H1 (cell line): ENCODE results near the gene SLC35D2. TPM values are rescaled to one million over a fixed set of nuclear protein-coding genes. Genes with fewer than 3 reads are reported as not detected.

Experiments
- CTCF ChIA-PET: fragments of 300-600 bp; sonication (Branson Sonifier 250); formaldehyde crosslinking; loops from one replicate; lab custom pipeline; 2021; ENCODE audit not compliant: partially characterized antibody; lab: Charles Lee
- POLR2A ChIA-PET: fragments of 300-600 bp; sonication (Branson Sonifier 250); formaldehyde crosslinking; loops from one replicate; lab custom pipeline; 2021; ENCODE audit warnings: inconsistent platforms; ENCODE audit not compliant: partially characterized antibody; lab: Charles Lee
- DNase-seq, 2 experiments: peaks; one replicate each; pipeline versions ENCODE4 v3.0.0 to v3.0.0-alpha.2; 2010 to 2022; ENCODE audit warnings: low spot score in 2 of 2, low read depth in 1 of 2, mixed read lengths in 1 of 2
- FAIRE-seq: peaks from 2 replicates; lab custom pipeline; 2011; peaks lifted over from hg19 to GRCh38; lab: Jason Lieb, UNC
- H2AFZ ChIP-seq: 2 replicates; pipeline ENCODE4 v1.8.1; 2012; ENCODE audit warnings: low read length, inconsistent platforms
- H2AK5ac ChIP-seq: 2 replicates; pipeline ENCODE4 v1.6.1; 2013; ENCODE audit warnings: low read depth, low read length
- H2BK120ac ChIP-seq: replicated peaks from 2 replicates; pipeline ENCODE3; 2013; ENCODE audit warnings: low read depth, low read length, inconsistent platforms
- H2BK12ac ChIP-seq: 2 replicates; pipeline ENCODE4 v1.6.1; 2013; ENCODE audit warnings: low read depth, low read length
- H2BK15ac ChIP-seq: 2 replicates; pipeline ENCODE4 v1.6.1; 2013; ENCODE audit warnings: low read length
- H2BK20ac ChIP-seq: 2 replicates; pipeline ENCODE4 v1.6.1; 2013; ENCODE audit warnings: low read length
- H2BK5ac ChIP-seq: 2 replicates; pipeline ENCODE4 v1.6.1; 2013; ENCODE audit warnings: low read depth, low read length
- H3K14ac ChIP-seq: 2 replicates; pipeline ENCODE4 v1.6.1; 2013; ENCODE audit warnings: inconsistent platforms; ENCODE audit not compliant: insufficient read length
- H3K18ac ChIP-seq: 2 replicates; pipeline ENCODE4 v1.6.1; 2013; ENCODE audit warnings: low read length; ENCODE audit errors: extremely low read depth
- H3K23ac ChIP-seq: 2 replicates; pipeline ENCODE4 v1.6.1; 2013; ENCODE audit warnings: inconsistent platforms; ENCODE audit not compliant: insufficient read length
- H3K23me2 ChIP-seq: 2 replicates; pipeline ENCODE4 v1.6.1; 2013; ENCODE audit warnings: low read depth, low read length
- H3K27ac ChIP-seq: 2 replicates; pipeline ENCODE4 v1.6.1; 2011; ENCODE audit warnings: low read depth, low read length, inconsistent platforms
- H3K27me3 ChIP-seq, 4 experiments: replicated peaks in 1 of 4; 1 replicate in 1 of 4; 2 replicates in 3 of 4; pipeline versions ENCODE4 v1.6.1 to v1.8.1; 2011 to 2013; ENCODE audit warnings: low read length in 3 of 4, mild to moderate bottlenecking in 3 of 4, inconsistent platforms in 2 of 4, mixed read lengths in 2 of 4, moderate library complexity in 1 of 4; ENCODE audit not compliant: control insufficient read depth in 3 of 4, insufficient read depth in 3 of 4; ENCODE audit errors: extremely low read depth in 1 of 4
- H3K36me3 ChIP-seq, 4 experiments: 2 replicates each; pipeline versions ENCODE4 v1.6.1 to v1.8.1; 2011 to 2013; ENCODE audit warnings: mild to moderate bottlenecking in 4 of 4, low read length in 3 of 4, moderate library complexity in 2 of 4, control low read depth in 1 of 4, inconsistent platforms in 1 of 4; ENCODE audit not compliant: insufficient read depth in 4 of 4, control insufficient read depth in 2 of 4
- H3K4ac ChIP-seq: replicated peaks from 2 replicates; pipeline ENCODE3; 2013; ENCODE audit warnings: low read length, low read depth, mixed read lengths, inconsistent platforms; ENCODE audit not compliant: insufficient read length
- H3K4me1 ChIP-seq, 4 experiments: replicated peaks in 1 of 4; 1 replicate in 1 of 4; 2 replicates in 3 of 4; pipeline versions ENCODE4 v1.6.1 to v1.8.1; 2011 to 2013; ENCODE audit warnings: low read length in 3 of 4, inconsistent platforms in 2 of 4, mixed read lengths in 1 of 4; ENCODE audit not compliant: insufficient read depth in 4 of 4, control insufficient read depth in 3 of 4
- H3K4me2 ChIP-seq, 2 experiments: 2 replicates each; pipeline versions ENCODE4 v1.6.1 to v1.8.1; 2011 to 2013; ENCODE audit warnings: low read depth in 2 of 2, low read length in 2 of 2, control low read depth in 1 of 2, inconsistent platforms in 1 of 2, mild to moderate bottlenecking in 1 of 2; ENCODE audit not compliant: insufficient read depth in 1 of 2
- H3K4me3 ChIP-seq, 4 experiments: fragments of 200-600, 300-600 bp in 1 of 4; sonication (generic), shearing (Covaris generic), sonication (Bioruptor Twin) in 1 of 4; 2 replicates each; pipeline versions ENCODE4 v1.5.1 to v1.8.1; 2011 to 2016; ENCODE audit warnings: low read length in 4 of 4, low read depth in 3 of 4, control low read depth in 2 of 4, inconsistent platforms in 2 of 4, mild to moderate bottlenecking in 2 of 4, mixed read lengths in 1 of 4, moderate library complexity in 1 of 4; ENCODE audit not compliant: insufficient read depth in 2 of 4; ENCODE audit errors: extremely low read depth in 1 of 4
- H3K56ac ChIP-seq: replicated peaks from 2 replicates; pipeline ENCODE3; 2013; ENCODE audit warnings: low read depth, mild to moderate bottlenecking, mixed read lengths, low read length, inconsistent platforms; ENCODE audit not compliant: insufficient read length
- H3K79me1 ChIP-seq: 2 replicates; pipeline ENCODE4 v1.6.1; 2013; ENCODE audit warnings: low read depth, low read length, control low read depth
- H3K79me2 ChIP-seq, 2 experiments: 2 replicates each; pipeline versions ENCODE4 v1.6.1 to v1.8.1; 2012 to 2013; ENCODE audit warnings: low read length in 2 of 2, mild to moderate bottlenecking in 2 of 2, inconsistent platforms in 1 of 2; ENCODE audit not compliant: insufficient read depth in 2 of 2, control insufficient read depth in 1 of 2
- H3K9ac ChIP-seq, 4 experiments: replicated peaks in 1 of 4; 1 replicate in 1 of 4; 2 replicates in 3 of 4; pipeline versions ENCODE4 v1.6.1 to v1.8.1; 2011 to 2013; ENCODE audit warnings: low read depth in 3 of 4, low read length in 3 of 4, control low read depth in 2 of 4, mild to moderate bottlenecking in 2 of 4, moderate library complexity in 2 of 4, inconsistent platforms in 1 of 4; ENCODE audit errors: extremely low read depth in 1 of 4
- H3K9me3 ChIP-seq, 2 experiments: 2 replicates each; pipeline versions ENCODE4 v1.6.1 to v1.8.1; 2012 to 2013; ENCODE audit warnings: mild to moderate bottlenecking in 2 of 2, moderate library complexity in 2 of 2, control low read depth in 1 of 2, inconsistent platforms in 1 of 2, low read depth in 1 of 2, low read length in 1 of 2, mixed read lengths in 1 of 2; ENCODE audit not compliant: insufficient read depth in 2 of 2
- H4K20me1 ChIP-seq, 2 experiments: replicated peaks in 1 of 2; 2 replicates each; pipeline versions ENCODE3 to v1.8.1; 2011 to 2013; ENCODE audit warnings: inconsistent platforms in 2 of 2, low read length in 2 of 2, mild to moderate bottlenecking in 1 of 2; ENCODE audit not compliant: insufficient read depth in 2 of 2, control insufficient read depth in 1 of 2
- H4K5ac ChIP-seq: 2 replicates; pipeline ENCODE4 v1.6.1; 2013; ENCODE audit warnings: low read length, low read depth, mixed read lengths, inconsistent platforms; ENCODE audit not compliant: insufficient read length
- H4K8ac ChIP-seq: 2 replicates; pipeline ENCODE4 v1.8.0; 2013; ENCODE audit warnings: mild to moderate bottlenecking, moderate library complexity, low read length, inconsistent platforms; ENCODE audit not compliant: insufficient read depth; ENCODE audit errors: extremely low read depth
- H4K91ac ChIP-seq: replicated peaks from 2 replicates; pipeline ENCODE3; 2013; ENCODE audit warnings: low read length, mixed read lengths, inconsistent platforms; ENCODE audit not compliant: insufficient read length
- ATF3 ChIP-seq: IDR thresholded peaks from 2 replicates; pipeline ENCODE4 v1.6.1; 2011; ENCODE audit warnings: low read depth, mild to moderate bottlenecking, low read length; ENCODE audit not compliant: insufficient read depth
- CBX5 ChIP-seq: fragments of 300-800, 300-1000 bp; sonication (generic); IDR thresholded peaks from 2 replicates; pipeline ENCODE4 v1.7.1; 2016; ENCODE audit warnings: antibody characterized with exemption, low read length, low read depth
- CEBPB ChIP-seq: IDR thresholded peaks from 2 replicates; pipeline ENCODE4 v1.6.1; 2012; ENCODE audit warnings: low read depth, low read length
- HDAC2 ChIP-seq, 2 experiments: fragments of 300-600 bp in 1 of 2; sonication (generic) in 1 of 2; IDR thresholded peaks; 2 replicates each; pipeline ENCODE4 v1.6.1; 2011 to 2012; ENCODE audit warnings: low read depth in 2 of 2, low read length in 2 of 2, mild to moderate bottlenecking in 2 of 2, moderate library complexity in 2 of 2, borderline replicate concordance in 1 of 2, inconsistent platforms in 1 of 2
- NRF1 ChIP-seq: IDR thresholded peaks from 2 replicates; pipeline ENCODE4 v1.6.1; 2011; ENCODE audit warnings: mild to moderate bottlenecking, low read depth, low read length, improper control_type of control experiment
- POLR2AphosphoS5 ChIP-seq: IDR thresholded peaks from 2 replicates; pipeline ENCODE4 v1.6.1; 2011; ENCODE audit warnings: low read depth, low read length
- RAD21 ChIP-seq, 2 experiments: IDR thresholded peaks in 1 of 2; conservative IDR thresholded peaks in 1 of 2; 2 replicates each; pipeline ENCODE4 v1.6.1; 2011; ENCODE audit warnings: low read depth in 2 of 2, low read length in 2 of 2, improper control_type of control experiment in 1 of 2, inconsistent platforms in 1 of 2, mild to moderate bottlenecking in 1 of 2, moderate library complexity in 1 of 2
- RBBP5 ChIP-seq: IDR thresholded peaks from 2 replicates; pipeline ENCODE4 v1.7.1; 2012; ENCODE audit warnings: low read depth, mild to moderate bottlenecking, inconsistent platforms, low read length, moderate library complexity, borderline replicate concordance
- SP1 ChIP-seq: IDR thresholded peaks from 2 replicates; pipeline ENCODE4 v1.6.1; 2011; ENCODE audit warnings: low read depth, low read length
- SP4 ChIP-seq: IDR thresholded peaks from 2 replicates; pipeline ENCODE4 v1.6.1; 2012; ENCODE audit warnings: low read length, inconsistent platforms
- SRF ChIP-seq: IDR thresholded peaks from 2 replicates; pipeline ENCODE4 v1.6.1; 2011; ENCODE audit warnings: mild to moderate bottlenecking, low read depth, low read length, moderate library complexity
- USF2 ChIP-seq: IDR thresholded peaks from 2 replicates; pipeline ENCODE4 v1.6.1; 2011; ENCODE audit warnings: low read length, improper control_type of control experiment
- WGBS, 2 experiments: shearing (Covaris generic) in 1 of 2; methylation state at CpG; one replicate each; pipeline versions ENCODE4 v1.1.6 to v1.1.7; 2013 to 2015; ENCODE audit warnings: low lambda C conversion rate in 2 of 2, mixed read lengths in 2 of 2, inconsistent platforms in 1 of 2, low coverage in 1 of 2, missing lambda C conversion rate in 1 of 2; ENCODE audit not compliant: insufficient replicate concordance in 2 of 2, insufficient coverage in 1 of 2, insufficient read length in 1 of 2; ENCODE audit errors: extremely low coverage in 1 of 2, missing lambda C conversion rate in 1 of 2; 5-methylcytosine and 5-hydroxymethylcytosine counted together
- polyA plus RNA-seq, 7 experiments: library from polyadenylated mRNA; depleted of rRNA in 3 of 7; stranded (reverse) in 5 of 7; unstranded in 2 of 7; fragments of >200 nt in 5 of 7; fragments of 200-250 nt in 2 of 7; gene quantifications; 1 replicate in 5 of 7; 2 replicates in 1 of 7; 4 replicates in 1 of 7; pipeline versions ENCODE4 v1.2.1 to v1.2.3, GENCODE V29; 2011 to 2013; ENCODE audit warnings: missing spikeins in 2 of 7, mixed read lengths in 2 of 7
- total RNA-seq: library from RNA; stranded (reverse); fragmentation: NEBNext Ultra II Directional; extraction: Animal tissue kit (Norgen Biotek cat#: 25700); gene quantifications from 2 replicates; pipeline ENCODE4 v1.2.1, GENCODE V29; 2021

Gene SLC35D2
- total and polyA plus RNA-seq, 2 of the 8 experiments (the other 6 are each of a cell fraction or from before 2014, with no cell fraction given): 9.6 to 11.5 TPM

GRCh38 chr9:96309850-96310249 is 73.7 kb downstream of the SLC35D2 start:
- FAIRE-seq: no peak
- Histone ChIP-seq H3K4ac (no peak overlapping the region), H2BK20ac (no peak overlapping the region)
- no peak for TF ChIP-seq HDAC2 (IDR thresholded peaks at IDR 0.05; ENCODE audit: borderline replicate concordance in 1 of 2, low read depth in 2 of 2, low read length in 2 of 2)
- TF ChIP-seq SRF: no peak
- TF ChIP-seq RAD21 (IDR thresholded peaks at IDR 0.05 in 1 of 2, conservative IDR thresholded peaks at IDR 0.05 in 1 of 2; ENCODE audit: low read depth in 2 of 2, low read length in 2 of 2): no peak
- TF ChIP-seq RBBP5: no peak
- TF ChIP-seq CBX5: no peak
- TF ChIP-seq SP1: no peak
- no peak for TF ChIP-seq NRF1
- TF ChIP-seq ATF3: no peak
- no peak for TF ChIP-seq POLR2AphosphoS5
- no peak for TF ChIP-seq SP4
- TF ChIP-seq CEBPB: no peak
- no peak for TF ChIP-seq USF2

More at GRCh38 chr9:96309850-96310249, 73.7 kb downstream of the SLC35D2 start:
- Histone ChIP-seq H3K18ac (no peak overlapping the region), H2BK5ac (no peak overlapping the region), H3K23me2 (no peaks in the 10 kb centered on the region), H2AFZ (no peak overlapping the region), H4K8ac (no peak overlapping the region), H3K36me3 (0 out of 8 replicates have a peak, but pooled peaks cover 0 to 5% (median 0%) of the 10 kb centered on the region in 4 experiments), H3K27me3 (no peaks in the 10 kb centered on the region), H3K23ac (no peak overlapping the region), H3K79me2 (no peaks in the 10 kb centered on the region), H2BK120ac (no peak overlapping the region), H2BK15ac (no peak overlapping the region), H3K79me1 (no peaks in the 10 kb centered on the region), H3K9me3 (peaks cover 19 to 22% of the 10 kb centered on the region in 2 experiments), H3K56ac (no peak overlapping the region), H3K4me2 (no peak overlapping the region), H2AK5ac (no peak overlapping the region), H4K20me1 (no peaks in the 10 kb centered on the region), H4K5ac (no peak overlapping the region), H3K4me1 (peaks cover 0 to 4% (median 0%) of the 10 kb centered on the region in 4 experiments; a peak in 1 of 7 replicates), H2BK12ac (no peak overlapping the region), H3K9ac (no peak overlapping the region), H4K91ac (no peak overlapping the region), H3K27ac (no peak overlapping the region), H3K4me3 (no peak overlapping the region), H3K14ac (no peak overlapping the region)
- 90% methylated on average over 7 of the region's 7 CpGs; no CpG with 5 or more reads in 1 of the 2 experiments for whole genome bisulfite sequencing, 2 experiments
- POLR2A ChIA-PET: no interaction called here
- CTCF ChIA-PET: interaction anchor here (0.8 to 4.1 kb wide), 6 partner anchors 8 to 77 kb away, joined by 3 to 18 read pairs (median 3); no protein-coding TSS in a partner anchor
- DNase-seq: no peak
